ENCODE measurements around the gene MN1. TPM values are rescaled to one million over a fixed set of nuclear protein-coding genes. Genes with fewer than 3 reads are reported as not detected.

MN1 gene
- total and polyA plus RNA-seq, 2 of the 4 experiments (the other 2 are of a cell fraction), result 0.36 to 1.3 TPM

- H3K9me3 ChIP-seq (ENCODE audit: control insufficient read depth, insufficient read depth, low read length), result no peaks in the 10 kb centered on the region
- peaks cover 16% of the 10 kb centered on the region for H3K36me3 ChIP-seq (ENCODE audit: control insufficient read depth, insufficient read depth, low read length)
- no peak overlapping the region for H2AFZ ChIP-seq (replicated peaks; ENCODE audit: low read length, poor library complexity)
- H3K23ac ChIP-seq (ENCODE audit: low read depth, low read length), result no peak overlapping the region
- H3K56ac ChIP-seq (ENCODE audit: extremely low read depth, insufficient read depth, low read length), result no peak overlapping the region
- intact Hi-C loops (cut with micrococcal nuclease) (no loop called here), dilution Hi-C loops (cut with HindIII; ENCODE audit: low sequenced_read_pairs, unreplicated experiment) (no loop called here), in situ Hi-C loops (cut with MboI; ENCODE audit: low sequenced_read_pairs) (no loop called here)
- 0 out of 2 replicates have a peak overlapping the region, but pooled peaks have one; percentile 42 for H2BK20ac ChIP-seq (ENCODE audit: low read depth, low read length)
- peaks cover 25% of the 10 kb centered on the region for H3K9me1 ChIP-seq (ENCODE audit: insufficient read depth, low read length)
- no peak overlapping the region for H2BK5ac ChIP-seq (ENCODE audit: low read depth, low read length, poor library complexity, severe bottlenecking)
- POLR2A ChIA-PET (ENCODE audit: unreplicated experiment), result interaction anchor here (0.7 kb wide), 1 partner anchor 19 kb away, joined by 3 read pairs; no protein-coding TSS in a partner anchor
- no peak overlapping the region for H3K27ac ChIP-seq (ENCODE audit: insufficient read depth, low read length)
- H2BK15ac ChIP-seq (ENCODE audit: low read depth, low read length), result no peak overlapping the region
- H2BK120ac ChIP-seq (ENCODE audit: low read depth, low read length), result no peak overlapping the region
- H4K8ac ChIP-seq (ENCODE audit: low read depth in 2 of 2, low read length in 2 of 2), result no peak overlapping the region
- H3K27me3 ChIP-seq (ENCODE audit: control insufficient read depth, insufficient read depth, low read length), result no peaks in the 10 kb centered on the region
- H4K20me1 ChIP-seq (ENCODE audit: insufficient read depth, low read length), result no peaks in the 10 kb centered on the region
- no peak overlapping the region for H3K4me3 ChIP-seq (ENCODE audit: insufficient read depth, low read depth, low read length)
- H3K9ac ChIP-seq (ENCODE audit: low read depth, low read length), result no peak overlapping the region
- peaks cover 0 to 29% of the 10 kb centered on the region in 2 experiments; a peak in 3 of 4 replicates for H3K79me1 ChIP-seq (ENCODE audit: low read depth in 1 of 2, low read length in 2 of 2)
- H2AK5ac ChIP-seq (ENCODE audit: low read depth, low read length), result no peak overlapping the region
- no peak overlapping the region for H3K4ac ChIP-seq (ENCODE audit: low read depth, low read length)
- no TSS peak for BruUV-seq (replicated peaks)
- H3K4me2 ChIP-seq (ENCODE audit: low read depth, low read length), result no peak overlapping the region
- ATAC-seq (ENCODE audit: low read depth) (no peak), DNase-seq (no peak)
- no peak overlapping the region for H4K5ac ChIP-seq (ENCODE audit: low read depth, low read length)
- H2AK9ac ChIP-seq (replicated peaks; ENCODE audit: low read depth, low read length, poor library complexity), result no peak overlapping the region
- H4K91ac ChIP-seq (ENCODE audit: insufficient read depth, low read depth, low read length), result peak overlapping the region; percentile 22; the same call in 1 of the 2 replicates
- CTCF ChIA-PET, result no interaction called here
- H3K18ac ChIP-seq (ENCODE audit: low read depth, low read length), result no peak overlapping the region
- H3K4me1 ChIP-seq (ENCODE audit: control insufficient read depth, insufficient read depth, low read length), result peaks cover 12% of the 10 kb centered on the region
- WGBS, 2 experiments (ENCODE audit: extremely low coverage in 2 of 2, insufficient read length in 1 of 2), result 87% methylated on average over 3 of the region's 20 CpGs; no CpG with 5 or more reads in 1 of the 2 experiments
- no peak overlapping the region for H3K14ac ChIP-seq (replicated peaks; ENCODE audit: low read depth, low read length)
- no peak for TF ChIP-seq NFE2L2 (IDR thresholded peaks at IDR 0.05; ENCODE audit: low read depth, low read length)
- TF ChIP-seq CTCF (conservative IDR thresholded peaks at IDR 0.05; ENCODE audit: low read depth, low read length), result no peak
- TF ChIP-seq ELK1 (IDR thresholded peaks at IDR 0.05; ENCODE audit: borderline replicate concordance, low read depth, low read length), result no peak
- no peak for TF ChIP-seq RCOR1 (IDR thresholded peaks at IDR 0.05; ENCODE audit: insufficient replicate concordance, low read length)
- no peak for TF ChIP-seq MAFK (IDR thresholded peaks at IDR 0.05; ENCODE audit: low read depth, low read length)
- no peak for TF ChIP-seq POLR2A (IDR thresholded peaks at IDR 0.05; ENCODE audit: low read depth, low read length)
- no peak for TF ChIP-seq CHD1 (IDR thresholded peaks at IDR 0.05; ENCODE audit: low read depth, low read length)
- TF ChIP-seq FOS (IDR thresholded peaks at IDR 0.05; ENCODE audit: low read depth, low read length), result no peak
- TF ChIP-seq BHLHE40 (IDR thresholded peaks at IDR 0.05; ENCODE audit: low read depth, low read length), result no peak
- TF ChIP-seq MXI1 (IDR thresholded peaks at IDR 0.05; ENCODE audit: borderline replicate concordance, low read depth, low read length), result no peak
- TF ChIP-seq SMC3 (IDR thresholded peaks at IDR 0.05; ENCODE audit: low read depth, low read length), result no peak
- no peak for TF ChIP-seq USF2 (IDR thresholded peaks at IDR 0.05; ENCODE audit: low read depth, low read length)
- no peak for TF ChIP-seq RAD21 (IDR thresholded peaks at IDR 0.05; ENCODE audit: low read length)
- TF ChIP-seq CEBPB (IDR thresholded peaks at IDR 0.05; ENCODE audit: low read depth, low read length), result no peak
Observed at GRCh38 chr22:27844656-27845591, 43.4 kb upstream of the MN1 start.
